ENCODE data around the gene MACROD2. TPM values are rescaled to one million over a fixed set of nuclear protein-coding genes. Genes with fewer than 3 reads are reported as not detected.

The MACROD2 gene
- total RNA-seq, 4 donors from 2014 or later = 12.6 to 60.3 (median 18.9) TPM

GRCh38 chr20:14599613-14600012, 604.3 kb downstream of the MACROD2 start:
- no peaks in the 10 kb centered on the region for H3K9me3 ChIP-seq
- no peak overlapping the region for H3K4me3 ChIP-seq
- H3K36me3 ChIP-seq = no peaks in the 10 kb centered on the region
- TF ChIP-seq POLR2AphosphoS5 (IDR thresholded peaks at IDR 0.05) = no peak
- TF ChIP-seq EP300 (IDR thresholded peaks at IDR 0.05) = no peak
- TF ChIP-seq CTCF (IDR thresholded peaks at IDR 0.05) = no peak
- no peak for TF ChIP-seq POLR2A (IDR thresholded peaks at IDR 0.05)
- H3K4me1 ChIP-seq = no peaks in the 10 kb centered on the region
- H3K27ac ChIP-seq = no peak overlapping the region
- 91% methylated on average over 3 of the region's 3 CpGs for WGBS
- H3K27me3 ChIP-seq = no peaks in the 10 kb centered on the region
- no peak for DNase-seq (ENCODE audit: low spot score in 2 of 2)

GRCh38 chr20:14600527-14600926, 605.2 kb downstream of the MACROD2 start:
- 84% methylated on average over 2 of the region's 2 CpGs for WGBS

GRCh38 chr20:14604143-14604542, 608.8 kb downstream of the MACROD2 start:
- Histone ChIP-seq H3K27ac (no peak overlapping the region), H3K27me3 (no peaks in the 10 kb centered on the region), H3K4me1 (no peaks in the 10 kb centered on the region), H3K9me3 (no peaks in the 10 kb centered on the region), H3K36me3 (no peaks in the 10 kb centered on the region), H3K4me3 (no peak overlapping the region)
- TF ChIP-seq POLR2A (IDR thresholded peaks at IDR 0.05) (no peak), EP300 (IDR thresholded peaks at IDR 0.05) (no peak), POLR2AphosphoS5 (IDR thresholded peaks at IDR 0.05) (no peak), CTCF (IDR thresholded peaks at IDR 0.05) (no peak)
- no peak for DNase-seq (ENCODE audit: low spot score in 2 of 2)
- WGBS = 78% methylated on average over 1 of the region's 1 CpG

More at GRCh38 chr20:14600527-14600926, 605.2 kb downstream of the MACROD2 start:
- no peak overlapping the region for H3K4me3 ChIP-seq
- no peak for TF ChIP-seq CTCF (IDR thresholded peaks at IDR 0.05)
- TF ChIP-seq EP300 (IDR thresholded peaks at IDR 0.05) = no peak
- no peak for TF ChIP-seq POLR2AphosphoS5 (IDR thresholded peaks at IDR 0.05)
- TF ChIP-seq POLR2A (IDR thresholded peaks at IDR 0.05) = no peak
- H3K27ac ChIP-seq = no peak overlapping the region
- no peaks in the 10 kb centered on the region for H3K36me3 ChIP-seq
- H3K4me1 ChIP-seq = no peaks in the 10 kb centered on the region
- no peak for DNase-seq (ENCODE audit: low spot score in 2 of 2)
- no peaks in the 10 kb centered on the region for H3K27me3 ChIP-seq
- no peaks in the 10 kb centered on the region for H3K9me3 ChIP-seq

- TF ChIP-seq POLR2A (IDR thresholded peaks at IDR 0.05) (no peak), POLR2AphosphoS5 (IDR thresholded peaks at IDR 0.05) (no peak), CTCF (IDR thresholded peaks at IDR 0.05) (no peak), EP300 (IDR thresholded peaks at IDR 0.05) (no peak)
- H3K27ac ChIP-seq = no peak overlapping the region
- H3K4me1 ChIP-seq = no peaks in the 10 kb centered on the region
- no peaks in the 10 kb centered on the region for H3K36me3 ChIP-seq
- 84% methylated on average over 4 of the region's 4 CpGs for WGBS
- no peaks in the 10 kb centered on the region for H3K9me3 ChIP-seq
- no peaks in the 10 kb centered on the region for H3K27me3 ChIP-seq
- no peak overlapping the region for H3K4me3 ChIP-seq
- no peak for DNase-seq (ENCODE audit: low spot score in 2 of 2)
Measured at GRCh38 chr20:14609328-14610221, 614.3 kb downstream of the MACROD2 start.

GRCh38 chr20:14611479-14611878, 616.2 kb downstream of the MACROD2 start:
- 70% methylated on average over 2 of the region's 2 CpGs for WGBS
- Histone ChIP-seq H3K4me1 (no peaks in the 10 kb centered on the region), H3K9me3 (no peaks in the 10 kb centered on the region), H3K36me3 (no peaks in the 10 kb centered on the region), H3K4me3 (no peak overlapping the region), H3K27ac (no peak overlapping the region), H3K27me3 (no peaks in the 10 kb centered on the region)
- TF ChIP-seq POLR2A (IDR thresholded peaks at IDR 0.05) = no peak
- no peak for TF ChIP-seq CTCF (IDR thresholded peaks at IDR 0.05)
- no peak for TF ChIP-seq EP300 (IDR thresholded peaks at IDR 0.05)
- no peak for TF ChIP-seq POLR2AphosphoS5 (IDR thresholded peaks at IDR 0.05)
- DNase-seq (ENCODE audit: low spot score in 2 of 2) = no peak

All from suprapubic skin (tissue), 4 donors.